H1 (cell line): ENCODE results near the gene SLC2A3. TPM values are rescaled to one million over a fixed set of nuclear protein-coding genes. Genes with fewer than 3 reads are reported as not detected.

Experiments
- ASH2L ChIP-seq: fragments of 200-600, 300-600 bp; sonication (generic); IDR thresholded peaks from one replicate; pipeline ENCODE4 v1.7.1; 2017; ENCODE audit warnings: low read length
- BCL11A ChIP-seq, 2 experiments: IDR thresholded peaks; one replicate each; pipeline ENCODE4 v1.6.1; 2011; ENCODE audit warnings: low read depth in 2 of 2, low read length in 2 of 2, mild to moderate bottlenecking in 2 of 2
- BRCA1 ChIP-seq: IDR thresholded peaks from 2 replicates; pipeline ENCODE4 v1.6.1; 2012; ENCODE audit warnings: low read depth, low read length, improper control_type of control experiment
- CBX5 ChIP-seq: fragments of 300-800, 300-1000 bp; sonication (generic); IDR thresholded peaks from 2 replicates; pipeline ENCODE4 v1.7.1; 2016; ENCODE audit warnings: antibody characterized with exemption, low read length, low read depth
- CREB1 ChIP-seq: IDR thresholded peaks from 2 replicates; pipeline ENCODE4 v1.6.1; 2012; ENCODE audit warnings: inconsistent platforms
- CTBP2 ChIP-seq: IDR thresholded peaks from 2 replicates; pipeline ENCODE4 v1.7.0; 2011; ENCODE audit warnings: borderline replicate concordance, mild to moderate bottlenecking, moderate library complexity, mixed read lengths, low read length; ENCODE audit not compliant: insufficient read depth, insufficient read length
- E2F6 ChIP-seq: IDR thresholded peaks from 2 replicates; pipeline ENCODE4 v1.6.1; 2012; ENCODE audit warnings: inconsistent platforms
- EGR1 ChIP-seq: IDR thresholded peaks from 2 replicates; pipeline ENCODE4 v1.6.1; 2011; ENCODE audit warnings: low read depth, low read length, borderline replicate concordance
- EP300 ChIP-seq, 2 experiments: IDR thresholded peaks; 1 replicate in 1 of 2; 2 replicates in 1 of 2; pipeline ENCODE4 v1.6.1; 2011 to 2012; ENCODE audit warnings: low read depth in 2 of 2, low read length in 2 of 2, mild to moderate bottlenecking in 2 of 2, borderline replicate concordance in 1 of 2, inconsistent platforms in 1 of 2, moderate library complexity in 1 of 2
- HDAC2 ChIP-seq, 2 experiments: fragments of 300-600 bp in 1 of 2; sonication (generic) in 1 of 2; IDR thresholded peaks; 2 replicates each; pipeline ENCODE4 v1.6.1; 2011 to 2012; ENCODE audit warnings: low read depth in 2 of 2, low read length in 2 of 2, mild to moderate bottlenecking in 2 of 2, moderate library complexity in 2 of 2, borderline replicate concordance in 1 of 2, inconsistent platforms in 1 of 2
- MAFK ChIP-seq: IDR thresholded peaks from 2 replicates; pipeline ENCODE4 v1.6.1; 2012; ENCODE audit warnings: low read depth, mild to moderate bottlenecking, improper control_type of control experiment, low read length
- MAX ChIP-seq: IDR thresholded peaks from 2 replicates; pipeline ENCODE4 v1.6.1; 2012; ENCODE audit warnings: inconsistent platforms
- NRF1 ChIP-seq: IDR thresholded peaks from 2 replicates; pipeline ENCODE4 v1.6.1; 2011; ENCODE audit warnings: mild to moderate bottlenecking, low read depth, low read length, improper control_type of control experiment
- POLR2AphosphoS5 ChIP-seq: IDR thresholded peaks from 2 replicates; pipeline ENCODE4 v1.6.1; 2011; ENCODE audit warnings: low read depth, low read length
- RBBP5 ChIP-seq: IDR thresholded peaks from 2 replicates; pipeline ENCODE4 v1.7.1; 2012; ENCODE audit warnings: low read depth, mild to moderate bottlenecking, inconsistent platforms, low read length, moderate library complexity, borderline replicate concordance
- SAP30 ChIP-seq: fragments of 300-600 bp; sonication (generic); IDR thresholded peaks from 2 replicates; pipeline ENCODE4 v1.7.1; 2012; ENCODE audit warnings: low read length, moderate library complexity, mild to moderate bottlenecking, inconsistent platforms; ENCODE audit not compliant: insufficient read depth, insufficient replicate concordance
- SIN3A ChIP-seq, 2 experiments: IDR thresholded peaks in 1 of 2; conservative IDR thresholded peaks in 1 of 2; 2 replicates each; pipeline ENCODE4 v1.6.1; 2011 to 2012; ENCODE audit warnings: low read length in 2 of 2, improper control_type of control experiment in 1 of 2, low read depth in 1 of 2, mild to moderate bottlenecking in 1 of 2
- SRF ChIP-seq: IDR thresholded peaks from 2 replicates; pipeline ENCODE4 v1.6.1; 2011; ENCODE audit warnings: mild to moderate bottlenecking, low read depth, low read length, moderate library complexity
- TAF7 ChIP-seq: optimal IDR thresholded peaks from 2 replicates; pipeline ENCODE3; 2011; ENCODE audit warnings: low read depth, mild to moderate bottlenecking, inconsistent platforms, low read length, moderate library complexity, borderline replicate concordance
- TBP ChIP-seq: IDR thresholded peaks from 2 replicates; pipeline ENCODE4 v1.6.1; 2011; ENCODE audit warnings: low read depth, low read length, improper control_type of control experiment
- TEAD4 ChIP-seq: IDR thresholded peaks from 2 replicates; pipeline ENCODE4 v1.6.1; 2012; ENCODE audit warnings: low read depth, low read length, inconsistent platforms, mixed read lengths
- ZNF274 ChIP-seq: IDR thresholded peaks from 2 replicates; pipeline ENCODE4 v1.7.0; 2012; ENCODE audit warnings: low read length, borderline replicate concordance; ENCODE audit errors: extremely low read depth
- polyA plus RNA-seq, 7 experiments: library from polyadenylated mRNA; depleted of rRNA in 3 of 7; stranded (reverse) in 5 of 7; unstranded in 2 of 7; fragments of >200 nt in 5 of 7; fragments of 200-250 nt in 2 of 7; gene quantifications; 1 replicate in 5 of 7; 2 replicates in 1 of 7; 4 replicates in 1 of 7; pipeline versions ENCODE4 v1.2.1 to v1.2.3, GENCODE V29; 2011 to 2013; ENCODE audit warnings: missing spikeins in 2 of 7, mixed read lengths in 2 of 7
- total RNA-seq: library from RNA; stranded (reverse); fragmentation: NEBNext Ultra II Directional; extraction: Animal tissue kit (Norgen Biotek cat#: 25700); gene quantifications from 2 replicates; pipeline ENCODE4 v1.2.1, GENCODE V29; 2021

SLC2A3 gene
- total and polyA plus RNA-seq, 2 of the 8 experiments (the other 6 are each of a cell fraction or from before 2014, with no cell fraction given) = 417 to 688 TPM

- TF ChIP-seq EGR1 (peak; percentile 3; the same call in 1 of the 2 replicates), ZNF274 (no peak), ASH2L (peak; percentile 76), TAF7 (peak; percentile 47), TBP (peak; percentile 39; the same call in 1 of the 2 replicates), SAP30 (no peak), CREB1 (peak; percentile 35; the same call in 1 of the 2 replicates), SRF (no peak), HDAC2 (IDR thresholded peaks at IDR 0.05; ENCODE audit: borderline replicate concordance in 1 of 2, low read depth in 2 of 2, low read length in 2 of 2) (peak in 1 of 2 experiments; percentile 46; a peak in 1 of 4 replicates), E2F6 (peak; percentile 57), SIN3A (conservative IDR thresholded peaks at IDR 0.05 in 1 of 2, IDR thresholded peaks at IDR 0.05 in 1 of 2; ENCODE audit: low read depth in 1 of 2, low read length in 2 of 2) (peak in 1 of 2 experiments; percentile 81; a peak in 2 of 4 replicates), RBBP5 (0 out of 2 replicates have a peak, but pooled peaks have one; percentile 80), CTBP2 (no peak), TEAD4 (peak; percentile 97), BCL11A (IDR thresholded peaks at IDR 0.05; ENCODE audit: low read depth in 2 of 2, low read length in 2 of 2) (no peak), EP300 (IDR thresholded peaks at IDR 0.05; ENCODE audit: borderline replicate concordance in 1 of 2, low read depth in 2 of 2, low read length in 2 of 2) (peak; percentile 24 to 89; a peak in 2 of 3 replicates), NRF1 (0 out of 2 replicates have a peak, but pooled peaks have one; percentile 13), BRCA1 (no peak), CBX5 (no peak), MAFK (no peak), MAX (peak; percentile 74; the same call in 1 of the 2 replicates), POLR2AphosphoS5 (peak; percentile 47)
These were observed 34.7 kb upstream of the SLC2A3 start (continued) for GRCh38 chr12:7970475-7971252.
